A549 (cell line): Measurements from ENCODE around the gene TENM3.

Experiments
- CHD2 ChIP-seq: fragments of 150-350 bp; IDR thresholded peaks from 2 replicates; pipeline ENCODE4 v1.6.1; 2014; ENCODE audit warnings: low read length; ENCODE audit not compliant: partially characterized antibody
- CHD4 ChIP-seq: fragments of 200-600 bp; sonication (generic); IDR thresholded peaks from 2 replicates; pipeline ENCODE4 v1.6.1; 2016; ENCODE audit warnings: antibody characterized with exemption, mild to moderate bottlenecking, borderline replicate concordance
- CTCF ChIP-seq: fragments of >200 bp; sonication (Bioruptor Twin); formaldehyde crosslinking; IDR thresholded peaks from 3 replicates; pipeline ENCODE4 v1.5.1; 2016
- JUN ChIP-seq, 2 experiments: fragments of >200 bp; sonication (Bioruptor Twin); formaldehyde crosslinking; IDR thresholded peaks; 2 replicates in 1 of 2; 3 replicates in 1 of 2; pipeline ENCODE4 v1.6.1; 2016 to 2017
- MYC ChIP-seq: IDR thresholded peaks from 2 replicates; pipeline ENCODE4 v1.6.1; 2012; ENCODE audit warnings: mild to moderate bottlenecking, inconsistent platforms, low read length, improper control_type of control experiment, borderline replicate concordance
- NFE2L2 ChIP-seq: fragments of 150-350 bp; conservative IDR thresholded peaks from 2 replicates; pipeline ENCODE4 v1.6.1; 2014; ENCODE audit warnings: low read length
- POLR2A ChIP-seq: IDR thresholded peaks from 2 replicates; pipeline ENCODE4 v1.6.1; 2012; ENCODE audit warnings: mild to moderate bottlenecking, low read length

DNA sequence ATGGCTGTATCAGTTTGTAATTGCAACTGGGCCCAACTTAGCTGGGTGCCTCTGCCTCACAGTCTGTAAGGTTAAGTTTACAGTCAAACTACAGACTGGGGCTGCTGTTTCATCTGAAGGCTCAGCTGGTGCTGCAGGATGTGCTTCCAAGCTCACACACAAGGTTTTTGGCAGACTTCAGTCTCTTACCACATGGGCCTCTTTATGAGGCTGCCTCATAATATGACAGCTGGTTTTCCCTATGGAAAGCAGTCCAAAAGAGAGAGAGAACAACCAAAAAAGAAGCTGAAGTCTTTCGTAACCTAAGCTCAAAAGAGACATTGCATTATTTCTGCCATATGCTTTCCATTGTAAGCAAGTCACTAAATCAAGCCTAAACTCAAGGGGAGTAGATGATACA, 402.3 kb downstream of the TENM3 start:
- TF ChIP-seq CTCF = no peak
- TF ChIP-seq CHD2 = no peak
- no peak for TF ChIP-seq JUN (IDR thresholded peaks at IDR 0.05)
- no peak for TF ChIP-seq POLR2A
- no peak for TF ChIP-seq MYC
- TF ChIP-seq CHD4 = no peak
- no peak for TF ChIP-seq NFE2L2
